ENCODE results near the gene ATG101.

ATG101 gene

DNA sequence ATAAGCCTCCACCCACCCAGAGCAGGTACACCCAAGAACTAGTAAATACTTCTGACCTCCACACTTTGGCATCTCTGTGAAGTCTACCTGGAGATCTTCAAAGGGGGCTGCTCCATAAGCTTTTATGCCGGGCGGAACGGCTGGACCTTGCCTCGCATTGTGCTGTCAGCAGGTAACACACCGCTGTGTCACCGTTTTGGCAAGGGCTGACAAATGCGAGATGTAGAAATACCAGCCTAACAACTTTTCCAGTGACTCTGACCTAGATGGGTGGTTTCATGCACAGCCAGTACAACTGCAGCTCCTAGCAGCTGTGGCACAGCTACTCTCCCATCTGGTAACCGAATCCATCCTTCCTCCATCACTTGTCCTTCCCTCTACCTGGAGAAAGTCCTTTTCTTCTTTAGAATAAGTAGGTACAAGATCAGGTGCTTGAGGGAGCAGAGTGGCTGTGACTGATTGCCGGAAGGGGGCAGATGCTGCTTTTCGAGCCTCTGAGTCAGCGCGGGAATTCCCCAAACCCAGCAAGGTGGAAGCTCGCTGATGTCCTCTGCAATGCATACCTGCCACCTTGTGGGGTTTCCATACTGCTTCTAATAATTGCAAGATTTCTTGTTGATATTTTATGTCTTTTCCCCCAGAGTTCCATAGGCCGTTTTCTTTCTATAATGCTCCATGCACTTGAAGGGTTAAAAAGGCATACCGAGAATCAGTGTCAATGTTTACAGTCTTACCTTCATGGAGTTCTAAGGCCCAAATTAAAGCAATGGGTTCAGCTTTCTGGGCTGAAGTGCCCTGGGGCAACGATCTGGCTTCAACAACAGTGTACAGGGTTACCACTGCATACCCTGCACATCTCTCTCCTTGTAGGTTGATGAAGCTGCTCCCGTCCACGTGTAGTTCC is 46.7 kb downstream of the ATG101 start:
- peak; percentile 97 for DNase-seq

DNA sequence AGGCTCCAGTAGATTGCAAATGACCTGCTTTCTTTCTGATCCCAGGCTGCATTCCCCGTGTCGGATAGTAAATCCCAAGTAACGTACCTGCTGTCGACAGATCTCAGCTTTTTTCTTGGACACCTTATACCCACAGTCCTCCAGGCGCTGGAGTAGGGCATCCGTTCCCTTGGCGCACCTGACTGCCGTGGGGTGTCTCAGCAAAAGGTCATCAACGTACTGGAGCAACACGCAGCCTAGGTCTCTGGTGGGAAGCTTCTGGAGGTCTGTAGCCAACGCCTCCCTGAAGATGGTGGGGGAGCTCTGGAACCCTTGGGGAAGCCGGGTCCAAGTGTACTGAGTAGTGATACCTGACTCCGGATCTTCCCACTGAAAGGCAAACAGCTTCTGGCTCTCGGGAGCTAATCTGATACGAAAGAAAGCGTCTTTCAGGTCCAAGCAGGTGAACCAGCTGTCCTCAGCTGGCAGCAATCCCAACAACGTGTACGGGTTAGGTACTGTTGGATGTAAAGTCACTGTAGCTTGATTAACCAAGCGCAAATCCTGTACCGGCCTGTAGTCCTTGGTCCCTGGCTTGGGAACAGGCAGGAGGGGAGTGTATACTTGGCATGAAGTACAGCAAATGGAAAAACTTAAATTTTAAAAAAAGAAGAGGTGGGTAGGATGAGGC is 48.2 kb downstream of the ATG101 start:
- DNase-seq = peak; percentile 89

DNA sequence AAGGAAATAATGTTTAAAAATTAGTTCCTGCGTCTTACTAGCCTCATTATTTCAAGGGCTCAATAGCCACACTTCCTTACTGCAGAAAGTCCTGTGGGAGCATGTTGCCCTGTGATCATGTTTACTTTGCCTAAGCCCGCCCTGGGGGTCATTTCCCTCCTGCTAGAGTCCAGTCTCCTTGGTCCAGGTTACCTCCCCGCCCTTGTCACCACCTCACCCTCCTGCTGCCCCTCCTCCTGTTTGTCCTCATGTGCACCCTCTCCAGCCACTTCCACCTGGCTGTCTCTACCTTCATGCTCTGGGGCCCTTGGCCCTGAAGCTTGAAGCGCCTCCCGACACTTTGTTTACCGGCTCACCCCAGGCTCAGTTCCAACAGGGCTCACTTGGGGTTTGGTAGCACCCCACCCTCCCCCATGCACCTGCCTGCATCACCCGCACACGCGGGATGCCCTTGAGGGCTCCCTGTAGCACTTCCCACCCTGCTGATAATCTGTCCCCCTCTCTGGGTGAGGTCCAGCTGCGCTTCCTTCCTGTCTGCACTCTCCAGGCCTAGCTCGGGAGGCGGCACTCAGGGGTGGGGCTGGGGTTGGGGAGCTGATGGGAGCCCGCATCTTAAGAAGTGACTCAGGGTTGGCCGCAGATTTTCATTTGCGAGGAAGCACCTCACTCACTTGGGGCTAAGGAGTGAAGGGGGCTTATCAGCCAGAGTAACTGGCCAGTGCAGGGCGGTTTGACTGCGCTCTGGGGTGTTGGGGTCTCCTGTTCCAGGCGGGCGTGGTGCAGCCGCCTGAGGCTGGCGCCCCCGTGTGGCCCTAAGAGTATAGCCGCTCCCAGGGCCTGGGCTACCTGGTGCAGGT is 49.8 kb downstream of the ATG101 start:
- DNase-seq = peak; percentile 98

DNA sequence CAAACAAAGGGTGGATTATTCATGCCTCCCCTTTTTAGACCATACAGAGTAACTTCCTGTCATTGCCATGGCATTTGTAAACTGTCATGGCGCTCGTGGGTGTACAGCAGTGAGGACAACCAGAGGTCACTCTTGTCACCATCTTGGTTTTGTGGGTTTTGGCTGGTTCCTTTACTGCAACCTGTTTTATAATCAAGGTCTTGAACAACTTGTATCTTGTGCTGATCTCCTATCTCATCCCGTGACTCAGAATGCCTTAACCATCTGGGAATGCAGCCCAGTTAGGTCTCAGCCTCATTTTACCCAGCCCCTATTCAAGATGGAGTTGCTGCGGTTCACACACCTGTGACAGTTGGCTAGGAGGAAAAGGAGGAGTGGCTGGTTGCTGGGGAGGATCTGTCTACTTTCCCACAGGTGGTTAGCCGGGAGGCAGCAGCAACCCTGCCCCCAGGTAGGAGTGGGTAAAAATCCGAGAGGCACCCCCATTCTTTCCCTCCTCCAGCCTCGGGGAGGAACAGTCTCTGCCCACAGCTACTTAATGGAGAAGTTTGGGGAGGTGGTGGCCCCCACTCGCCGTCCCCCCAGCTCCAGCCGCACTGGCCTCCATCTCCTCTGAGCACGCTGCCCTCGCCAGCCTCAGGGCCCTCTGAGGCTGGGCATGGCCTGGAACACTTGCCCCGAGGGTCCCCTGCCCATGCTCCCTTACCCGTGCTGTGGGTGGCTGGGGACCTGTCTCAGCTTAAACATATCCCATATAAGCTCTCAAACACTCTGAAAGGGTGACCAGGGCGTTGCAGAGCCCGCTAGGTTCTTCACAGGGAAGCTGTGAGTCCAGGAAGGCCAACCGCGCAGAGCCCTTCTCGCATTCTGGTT is 51.4 kb downstream of the ATG101 start:
- DNase-seq = no peak

DNA sequence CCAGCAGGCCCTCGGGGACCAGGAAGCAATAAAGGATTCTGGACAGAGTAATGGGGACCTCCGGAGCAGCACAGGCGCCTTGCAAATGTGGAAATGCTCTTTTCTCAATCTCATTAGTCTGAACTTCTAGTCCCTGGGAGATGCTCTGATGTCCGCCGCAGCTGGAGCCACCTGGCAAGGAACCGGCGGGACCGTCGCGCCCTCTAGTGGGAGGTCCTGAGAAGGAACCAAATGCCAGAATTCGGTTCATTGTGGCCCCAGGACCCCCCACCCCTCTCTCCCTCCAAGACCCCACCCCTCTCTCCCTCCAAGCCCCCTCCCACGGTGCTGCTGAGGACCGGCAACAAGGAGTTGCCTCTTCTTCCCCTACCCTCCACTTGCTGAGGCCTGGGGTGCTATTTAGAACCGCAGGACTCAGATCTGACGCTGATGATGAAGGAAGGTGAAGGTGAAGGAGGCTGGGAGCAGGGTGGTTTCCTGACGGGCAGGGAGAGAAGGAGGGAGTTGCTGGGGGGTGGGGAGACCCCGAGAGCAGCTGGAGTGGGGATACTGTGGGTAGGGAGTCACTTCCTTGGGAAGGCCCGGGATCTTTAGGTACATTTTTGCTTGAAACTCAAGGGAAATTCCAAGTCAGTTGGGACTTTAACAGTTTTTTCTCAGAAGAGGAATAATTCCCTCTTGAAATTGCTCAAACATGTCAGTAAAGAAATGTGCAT is 52.2 kb downstream of the ATG101 start:
- peak; percentile 92 for DNase-seq

DNA sequence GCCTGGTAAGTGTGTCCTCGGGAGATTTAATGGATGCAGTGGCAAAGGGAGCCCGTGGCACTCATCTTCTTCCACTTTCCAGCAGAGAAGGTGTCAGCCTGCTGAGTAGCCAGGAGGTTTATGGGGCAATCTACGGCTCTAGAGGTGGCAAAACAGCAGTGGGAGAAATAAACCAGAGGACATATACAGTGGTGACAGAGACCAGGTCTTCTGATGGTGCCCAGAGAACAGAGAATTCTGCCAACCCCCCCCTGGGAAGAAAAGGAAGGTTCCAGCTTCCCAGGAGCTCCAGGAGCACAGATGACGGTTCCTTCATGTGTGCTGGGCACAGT is 52.7 kb downstream of the ATG101 start:
- DNase-seq = no peak

DNA sequence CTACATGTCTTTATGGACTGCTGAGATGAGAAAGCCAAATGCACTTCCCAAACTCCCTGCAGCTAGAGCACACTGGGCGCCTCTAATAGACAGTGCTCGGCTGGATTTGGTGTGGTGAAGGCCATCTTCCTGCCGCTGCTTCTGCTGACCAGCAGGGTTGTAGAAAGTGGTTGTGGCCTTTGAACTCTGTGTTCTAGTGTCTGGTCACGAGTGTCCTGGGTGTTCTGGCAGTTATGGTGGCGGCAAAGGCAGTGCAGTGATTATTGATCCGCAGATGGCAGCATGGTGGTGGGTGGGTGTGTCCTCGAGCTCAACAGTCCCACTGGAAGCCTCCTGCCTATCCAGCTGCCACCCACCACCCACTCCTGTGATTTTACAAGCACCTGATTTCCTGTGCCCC is 53.1 kb downstream of the ATG101 start:
- DNase-seq = no peak

DNA sequence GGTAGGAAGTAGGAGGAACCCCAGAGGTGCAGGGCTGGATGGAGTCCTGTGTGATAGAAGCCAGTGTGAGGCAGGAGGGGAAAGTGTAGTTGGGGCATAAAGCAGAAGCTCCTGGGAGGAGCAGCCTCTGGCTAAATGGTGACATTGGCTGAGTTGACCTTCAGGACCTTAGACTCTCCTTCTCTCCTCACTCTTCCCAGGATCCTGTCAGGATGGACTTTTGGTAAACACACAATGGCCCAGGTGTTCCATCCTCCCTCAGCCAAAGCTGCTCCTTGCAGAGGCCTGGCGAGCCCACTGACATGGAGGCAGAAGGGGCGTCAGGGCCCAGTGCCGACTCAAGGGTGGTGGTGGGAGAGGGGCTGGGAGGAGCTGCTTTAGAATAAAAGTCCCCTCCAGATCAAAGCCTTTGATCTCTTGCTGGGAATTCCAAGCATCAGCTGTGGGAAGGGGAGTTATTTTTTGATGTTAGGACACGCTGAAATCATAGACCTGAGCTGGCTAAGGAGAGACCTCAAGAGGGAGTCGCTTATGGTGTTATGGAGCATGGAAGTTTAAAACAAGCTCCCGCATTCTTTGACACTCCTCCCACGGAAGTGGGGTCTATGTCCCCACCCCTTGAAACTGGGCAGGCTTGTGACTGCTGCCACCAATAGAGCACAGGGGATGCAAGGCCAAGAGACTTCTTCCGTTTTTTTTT is 53.9 kb downstream of the ATG101 start:
- DNase-seq = no peak

DNA sequence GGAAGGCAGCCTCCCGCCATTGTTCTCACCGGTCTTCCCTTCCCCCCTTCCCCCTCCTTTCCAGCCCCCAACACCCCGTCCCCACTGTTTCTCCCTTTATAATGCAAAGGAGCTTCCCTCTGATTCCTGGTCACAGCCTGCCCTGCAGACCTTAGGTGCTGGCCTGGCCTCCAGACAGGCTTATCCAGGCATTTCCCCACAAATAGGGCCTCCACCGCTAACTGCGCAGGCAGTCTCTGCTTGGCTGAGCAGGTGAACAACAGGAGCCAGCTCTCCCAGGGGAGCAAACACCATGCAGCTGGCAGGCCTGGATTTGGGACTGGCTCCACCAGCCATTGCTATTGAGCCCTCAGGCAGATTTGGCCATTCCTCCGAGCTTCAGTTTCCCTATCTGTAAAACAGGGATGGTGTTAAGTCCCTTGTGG is 55.7 kb downstream of the ATG101 start:
- peak; percentile 71 for DNase-seq

DNA sequence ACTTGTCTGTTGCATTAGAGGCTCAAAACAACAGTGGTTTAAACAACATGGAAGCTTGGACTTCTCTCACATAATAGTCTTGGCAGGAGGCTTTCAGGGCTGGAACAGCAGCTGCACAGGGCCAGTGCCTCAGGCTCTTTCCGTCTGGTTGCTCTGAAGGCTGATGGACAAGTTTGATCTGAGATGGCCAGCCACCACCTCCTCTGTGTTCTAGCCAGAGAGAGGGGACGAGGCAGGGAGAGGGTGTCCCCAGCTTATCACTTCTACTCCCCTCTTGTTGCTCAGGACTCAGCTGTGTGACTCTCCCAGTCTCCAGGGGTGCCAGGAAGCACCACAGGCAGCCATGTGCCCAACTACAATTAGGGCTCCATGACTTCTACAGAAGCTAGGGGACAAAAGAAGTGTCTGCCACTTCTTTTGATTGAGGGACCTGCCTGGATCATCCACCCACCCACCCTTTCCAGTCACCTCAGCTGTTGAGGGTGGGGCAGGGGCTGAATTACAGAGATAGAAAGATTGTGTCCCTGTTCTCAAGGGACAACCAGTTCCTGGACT is 56.3 kb downstream of the ATG101 start:
- no peak for DNase-seq

All from DMS53 (cell line).